GM18526 (cell line): ENCODE measurements around the gene RAD51AP2.

Experiments
- POLR2A ChIP-seq: IDR thresholded peaks from 3 replicates; pipeline ENCODE4 v1.6.1; 2011; ENCODE audit not compliant: insufficient read length; ENCODE audit errors: extremely low read depth

RAD51AP2 gene

GRCh38 chr2:17518212-17519154 is at the start of gene RAD51AP2:
Gene RAD51AP2, minus strand, starts transcription at chr2:17518440. Its CDS starts 25 bp downstream, at chr2:17518415.
- TF ChIP-seq POLR2A: peak; percentile 18

- no peak for TF ChIP-seq POLR2A
Observed at GRCh38 chr2:17558878-17559277, 40.6 kb upstream of the RAD51AP2 start.

GRCh38 chr2:17558053-17558452 is 39.8 kb upstream of the RAD51AP2 start:
- no peak for TF ChIP-seq POLR2A

- no peak for TF ChIP-seq POLR2A
Observed at GRCh38 chr2:17557596-17557995, 39.4 kb upstream of the RAD51AP2 start.

GRCh38 chr2:17555150-17555549 is 36.9 kb upstream of the RAD51AP2 start:
- no peak for TF ChIP-seq POLR2A

- TF ChIP-seq POLR2A: no peak
Observed at GRCh38 chr2:17550907-17551306, 32.7 kb upstream of the RAD51AP2 start.

- no peak for TF ChIP-seq POLR2A
Observed at GRCh38 chr2:17547737-17548136, 29.5 kb upstream of the RAD51AP2 start.

GRCh38 chr2:17547237-17547636 is 29.0 kb upstream of the RAD51AP2 start:
- no peak for TF ChIP-seq POLR2A

- TF ChIP-seq POLR2A: no peak
Observed at GRCh38 chr2:17545680-17546613, 27.7 kb upstream of the RAD51AP2 start.

- no peak for TF ChIP-seq POLR2A
Observed at GRCh38 chr2:17544256-17544655, 26.0 kb upstream of the RAD51AP2 start.

GRCh38 chr2:17543848-17544247 is 25.6 kb upstream of the RAD51AP2 start:
- TF ChIP-seq POLR2A: no peak

- no peak for TF ChIP-seq POLR2A
Observed at GRCh38 chr2:17543131-17543660, 25.0 kb upstream of the RAD51AP2 start.

- TF ChIP-seq POLR2A: no peak
Observed at GRCh38 chr2:17542471-17542870, 24.2 kb upstream of the RAD51AP2 start.

- no peak for TF ChIP-seq POLR2A
Observed at GRCh38 chr2:17541531-17541950, 23.3 kb upstream of the RAD51AP2 start.

GRCh38 chr2:17540813-17541530 is 22.7 kb upstream of the RAD51AP2 start:
- TF ChIP-seq POLR2A: no peak
